ENCODE measurements around the gene ZNF730.
"Not testable (repeated sequence)": the region's sequence is repeated elsewhere in the genome, so short reads cannot be mapped to it uniquely, and the experiment has no call there.

ZNF730 gene

GRCh38 chr19:23116802-23117571 lies at the start of gene ZNF730:
TSS of gene ZNF730 (plus strand) at chr19:23117025. CDS start at chr19:23117174, 149 bp downstream.
- no peak for DNase-seq

DNA sequence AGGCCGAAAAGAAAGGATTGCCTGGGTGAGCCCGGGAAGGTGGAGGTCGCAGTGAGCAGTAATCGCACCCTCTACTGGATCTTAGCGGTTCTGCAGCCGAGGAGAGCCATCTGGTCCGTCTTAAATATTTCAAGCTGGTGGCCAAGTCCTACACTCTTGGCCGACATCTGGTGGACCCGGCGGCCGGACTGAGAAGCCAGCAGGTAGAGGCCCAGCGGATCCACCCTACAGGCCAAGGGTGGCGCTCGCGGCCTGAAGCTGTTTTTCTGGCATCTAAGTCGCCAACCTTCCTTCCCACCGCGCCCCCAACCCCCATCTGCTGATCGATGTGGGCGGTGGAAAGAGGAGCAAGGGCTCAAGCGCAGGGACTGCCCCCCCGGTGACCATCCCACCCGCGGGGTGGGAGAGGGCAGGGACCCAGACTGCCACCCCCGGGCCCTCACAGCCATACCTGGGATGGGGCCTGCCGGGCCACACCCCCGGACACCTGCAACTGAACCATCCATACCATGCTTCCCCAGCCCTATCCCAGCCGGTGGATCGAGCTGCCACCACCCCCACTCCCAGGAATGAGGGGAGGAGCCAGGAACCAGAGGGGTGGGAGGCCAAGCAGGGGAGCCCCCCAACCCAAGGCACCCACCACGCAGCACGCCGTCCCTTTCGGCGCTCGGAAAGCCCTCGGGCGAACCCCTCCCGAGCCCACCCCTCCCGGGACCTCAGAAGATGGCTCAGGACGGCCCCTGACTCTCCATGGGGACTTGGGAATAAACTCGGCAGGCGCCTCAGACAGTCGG lies 46.3 kb upstream of the ZNF730 start:
- DNase-seq, result no peak

GRCh38 chr19:23071147-23071511 lies 45.7 kb upstream of the ZNF730 start:
- no peak for DNase-seq

DNA sequence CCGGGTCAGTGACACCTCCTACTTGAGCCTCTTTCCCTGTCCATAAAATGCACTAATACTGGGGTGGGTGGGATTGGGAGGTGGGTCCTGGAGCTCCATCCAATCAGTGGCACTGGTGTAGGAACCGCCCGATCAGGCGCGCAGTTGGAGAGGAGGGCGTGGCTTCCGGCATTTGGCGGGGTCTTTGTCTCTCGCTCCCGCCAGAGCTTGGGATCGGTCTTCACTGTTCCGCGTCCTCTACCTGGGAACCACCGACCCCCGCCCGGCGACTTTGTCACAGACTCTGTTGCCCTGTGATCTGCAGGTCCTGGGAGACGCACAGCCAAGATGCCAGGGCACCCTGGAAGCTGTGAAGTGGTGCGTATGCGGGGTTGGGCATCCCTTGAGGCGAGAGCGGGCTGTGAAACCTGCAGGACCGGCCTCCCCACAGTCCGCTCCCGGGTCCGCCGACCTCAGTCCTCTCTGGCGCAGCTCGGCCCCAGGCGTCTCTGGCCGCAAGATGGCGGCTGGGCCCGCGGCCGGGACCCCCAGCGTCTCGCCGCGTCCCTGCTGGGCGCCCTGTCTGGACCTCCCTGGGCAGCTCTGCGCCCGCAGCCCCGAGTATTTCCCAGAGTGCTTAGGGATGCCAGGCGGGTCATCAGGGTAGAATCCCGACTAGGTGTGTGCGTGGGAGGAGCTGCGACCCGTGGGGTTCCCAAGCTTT lies 41.6 kb upstream of the ZNF730 start:
- DNase-seq, result no peak

- not testable (repeated sequence) for DNase-seq
Measured at GRCh38 chr19:23077776-23078175, 39.0 kb upstream of the ZNF730 start.

DNA sequence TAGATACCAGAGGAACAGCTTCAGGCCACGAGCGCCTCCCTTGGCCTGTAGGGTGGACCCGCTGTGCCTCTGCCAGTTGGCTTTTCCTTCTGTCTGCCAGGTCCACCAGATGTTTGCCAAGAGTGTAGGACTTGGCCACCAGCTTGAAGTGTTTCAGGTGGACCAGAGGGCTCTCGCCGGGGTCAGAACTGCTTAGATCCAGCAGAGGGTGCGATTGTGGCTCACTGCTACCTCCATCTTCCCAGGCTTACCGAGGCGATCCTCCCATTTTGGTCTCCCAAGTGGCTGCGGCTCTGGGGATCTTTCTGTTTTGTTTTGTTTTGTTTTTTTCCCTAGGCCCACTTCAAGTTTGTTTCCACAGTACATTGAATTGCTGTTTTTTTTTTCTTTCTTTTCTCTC lies 23.0 kb upstream of the ZNF730 start:
- DNase-seq, result no peak

- DNase-seq, result no peak
Measured at GRCh38 chr19:23095418-23095817, 21.4 kb upstream of the ZNF730 start.

DNA sequence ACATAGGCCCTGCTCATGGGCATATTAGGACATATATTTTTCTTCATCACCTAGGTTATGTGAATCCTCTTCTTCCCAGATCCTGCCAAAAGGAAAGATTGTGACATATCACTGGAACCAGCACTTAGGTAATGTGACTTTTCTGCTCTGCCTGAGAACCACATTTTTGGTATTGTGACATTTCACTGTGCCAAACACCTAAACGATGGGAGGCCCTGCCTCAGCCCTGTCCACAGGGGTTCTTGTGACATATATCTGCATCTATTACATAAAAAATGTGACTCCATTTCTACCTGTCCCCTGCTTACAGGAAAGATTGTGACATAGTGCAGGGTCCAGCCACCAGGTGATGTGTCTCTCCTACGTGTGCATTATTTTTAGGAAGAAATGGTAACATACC lies 18.5 kb upstream of the ZNF730 start:
- no peak for DNase-seq

DNA sequence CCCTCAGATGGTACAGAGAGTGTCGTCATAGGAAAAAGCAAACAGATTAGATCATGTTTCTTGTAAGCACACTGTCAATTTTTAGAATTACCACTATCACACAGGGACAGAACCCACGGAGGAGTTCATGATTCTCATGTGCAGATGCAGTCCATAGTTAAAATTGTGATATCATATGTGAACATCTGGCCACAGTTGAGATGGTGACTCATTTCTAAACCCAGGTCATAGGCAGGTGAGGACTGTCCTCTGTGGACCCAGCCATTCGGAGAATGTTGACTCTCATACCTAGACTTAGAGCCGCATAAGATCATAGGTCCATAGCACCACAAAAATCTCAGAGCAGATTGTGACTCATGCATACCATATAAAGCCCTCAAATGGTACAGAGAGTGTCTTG lies 17.8 kb upstream of the ZNF730 start:
- DNase-seq, result no peak

DNA sequence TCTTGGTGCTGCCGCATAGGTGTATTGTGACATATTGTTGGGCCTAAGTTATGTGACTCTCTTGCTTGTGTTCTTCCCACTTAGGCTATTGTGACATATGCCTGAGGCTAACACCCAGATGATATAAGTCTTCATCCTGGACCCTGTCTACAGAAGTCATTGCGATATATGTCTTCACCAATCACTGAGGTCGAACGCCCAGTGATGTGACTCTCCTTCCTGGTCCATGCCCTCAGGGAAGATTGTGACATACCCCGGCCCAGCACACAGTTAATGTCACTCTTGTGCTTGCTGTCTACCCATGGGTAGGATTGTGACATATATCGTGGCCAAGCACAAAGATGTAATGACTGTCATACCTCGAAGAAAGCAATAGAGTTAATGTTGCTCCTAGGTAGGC lies 16.9 kb upstream of the ZNF730 start:
- DNase-seq, result no peak

GRCh38 chr19:23101241-23101640 lies 15.6 kb upstream of the ZNF730 start:
- DNase-seq, result no peak

DNA sequence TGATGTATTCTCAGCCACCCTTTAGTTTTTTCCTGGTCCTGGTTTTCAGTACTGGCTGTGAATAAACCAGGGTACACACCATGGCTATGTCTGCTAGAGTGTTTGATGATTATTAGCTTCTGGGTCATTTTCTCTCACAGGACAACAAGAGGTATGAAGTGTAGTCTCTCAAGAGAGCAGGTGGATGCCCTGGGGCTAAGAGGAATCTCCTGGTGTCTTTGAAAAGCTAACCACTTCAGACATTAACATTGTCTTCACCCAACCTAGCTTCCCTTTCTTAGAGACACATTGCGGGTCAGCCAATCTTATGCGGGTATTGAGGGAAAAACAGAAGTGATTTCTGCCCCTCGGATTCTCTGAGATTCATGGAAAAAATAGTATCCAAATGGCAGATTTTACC lies 1.6 kb downstream of the ZNF730 start:
- DNase-seq, result no peak

DNA sequence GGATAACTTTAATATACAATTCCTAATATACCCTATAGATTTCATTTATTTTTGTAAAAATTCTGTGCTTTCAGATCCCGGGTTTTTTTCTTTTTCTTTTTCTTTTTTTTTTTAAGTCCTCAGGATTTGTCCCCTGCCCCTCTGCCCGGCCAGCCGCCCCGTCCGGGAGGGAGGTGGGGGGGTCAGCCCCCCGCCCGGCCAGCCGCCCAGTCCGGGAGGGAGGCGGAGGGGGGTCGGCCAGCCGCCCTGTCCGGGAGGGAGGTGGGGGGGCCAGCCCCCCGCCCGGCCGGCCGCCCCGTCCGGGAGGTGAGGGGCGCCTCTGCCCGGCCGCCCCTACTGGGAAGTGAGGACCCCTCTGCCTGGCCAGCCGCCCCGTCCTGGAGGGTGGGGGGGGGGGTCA lies 17.4 kb downstream of the ZNF730 start:
- not testable (repeated sequence) for DNase-seq

DNA sequence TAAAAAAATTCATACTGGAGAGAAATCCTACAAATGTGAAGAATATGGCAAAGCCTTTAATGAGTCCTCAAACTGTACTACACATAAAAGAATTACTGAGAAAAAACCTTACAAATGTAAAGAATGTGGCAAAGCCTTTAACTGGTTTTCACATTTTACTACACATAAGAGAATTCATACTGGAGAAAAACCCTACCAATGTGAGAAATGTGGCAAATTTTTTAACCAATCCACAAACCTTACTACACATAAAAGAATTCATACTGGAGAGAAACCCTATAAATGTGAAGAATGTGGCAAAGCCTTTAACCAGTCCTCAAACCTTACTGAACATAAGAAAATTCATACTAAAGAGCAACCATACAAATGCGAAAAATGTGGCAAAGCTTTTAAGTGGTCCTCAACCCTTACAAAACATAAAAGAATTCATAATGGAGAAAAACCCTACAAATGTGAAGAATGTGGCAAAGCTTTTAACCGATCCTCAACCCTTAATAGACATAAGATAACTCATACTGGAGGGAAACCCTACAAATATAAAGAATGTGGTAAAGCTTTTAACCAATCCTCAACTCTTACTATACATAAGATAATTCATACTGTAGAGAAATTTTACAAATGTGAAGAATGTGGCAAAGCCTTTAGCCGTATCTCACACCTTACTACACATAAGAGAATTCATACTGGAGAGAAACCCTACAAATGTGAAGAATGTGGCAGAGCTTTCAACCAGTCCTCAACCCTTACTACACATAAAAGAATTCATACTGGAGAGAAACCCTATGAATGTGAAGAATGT lies 29.0 kb downstream of the ZNF730 start:
- DNase-seq, result no peak

GRCh38 chr19:23160766-23161165 lies 43.9 kb downstream of the ZNF730 start:
- no peak for DNase-seq

DNA sequence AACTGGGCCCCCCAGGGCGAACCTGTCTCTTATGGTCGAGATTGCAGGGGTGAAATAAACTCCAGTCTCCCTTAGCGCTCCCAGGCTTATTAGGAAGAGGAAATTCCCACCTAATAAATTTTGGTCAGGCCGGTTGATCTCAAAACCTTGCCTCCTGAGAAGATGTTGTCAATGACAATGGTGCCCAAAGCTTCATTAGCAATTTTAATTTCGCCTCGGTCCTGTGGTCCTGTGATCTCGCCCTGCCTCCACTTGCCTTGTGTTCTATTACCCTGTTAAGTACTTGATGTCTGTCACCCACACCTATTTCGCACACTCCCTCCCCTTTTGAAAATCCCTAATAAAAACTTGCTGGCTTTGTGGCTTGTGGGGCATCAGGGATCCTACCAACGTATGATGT lies 51.5 kb downstream of the ZNF730 start:
- not testable (repeated sequence) for DNase-seq

DNA sequence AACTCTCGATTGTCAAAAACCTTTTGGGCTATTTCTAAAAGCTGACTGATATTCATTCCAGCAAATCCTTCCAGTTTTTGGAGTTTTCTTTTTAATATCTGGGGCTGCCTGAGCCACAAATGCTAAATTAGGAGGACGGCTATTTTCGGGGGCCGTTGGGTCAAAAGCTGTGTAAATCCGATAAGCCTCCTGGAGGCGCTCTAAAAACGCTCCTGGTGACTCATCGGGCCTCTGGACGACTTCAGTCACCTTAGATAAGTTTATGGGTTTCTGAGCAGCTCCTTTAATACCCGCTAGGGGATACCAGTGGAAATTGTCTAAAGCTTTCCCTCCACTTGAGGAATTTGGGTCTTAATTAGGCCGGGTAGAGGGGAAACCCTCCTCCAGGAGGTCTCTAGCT lies 66.4 kb downstream of the ZNF730 start:
- DNase-seq, result no peak

- DNase-seq, result no peak
Measured at GRCh38 chr19:23190341-23190740, 73.5 kb downstream of the ZNF730 start.
